Adrenal gland (tissue), 12 donors: ENCODE results near the gene SLAMF7. TPM values are rescaled to one million over a fixed set of nuclear protein-coding genes. Genes with fewer than 3 reads are reported as not detected.
"Not testable (repeated sequence)": the region's sequence is repeated elsewhere in the genome, so short reads cannot be mapped to it uniquely, and the experiment has no call there.

Source experiments
- DNase-seq, 7 donors: peaks; one replicate each; pipeline ENCODE4 v3.0.0-alpha.2; 2019 to 2020
- H3K27ac ChIP-seq, 5 donors: fragments of 200-600 bp; sonication (generic) in 4 of 5; 1 replicate in 3 of 5; 2 replicates in 2 of 5; pipeline versions ENCODE4 v1.5.1 to v1.8.0; 2016 to 2020; ENCODE audit warnings: mild to moderate bottlenecking in 1 of 5
- H3K27me3 ChIP-seq: fragments of 200-600 bp; 2 replicates; pipeline ENCODE4 v1.8.0; 2021
- H3K36me3 ChIP-seq, 2 donors: fragments of 200-600 bp; replicated peaks in 1 of 2; 1 replicate in 1 of 2; 2 replicates in 1 of 2; pipeline versions ENCODE4 v1.5.1 to v1.8.0; 2018 to 2022
- H3K4me1 ChIP-seq, 2 donors: fragments of 200-600 bp; replicated peaks in 1 of 2; 1 replicate in 1 of 2; 2 replicates in 1 of 2; pipeline versions ENCODE4 v1.5.1 to v1.8.0; 2018 to 2021
- H3K4me3 ChIP-seq, 4 donors: fragments of 200-600 bp; sonication (generic) in 3 of 4; one replicate each; pipeline ENCODE4 v1.5.1; 2016 to 2018
- H3K9me3 ChIP-seq, 3 donors: fragments of 200-600 bp; sonication (generic) in 1 of 3; replicated peaks in 1 of 3; 1 replicate in 2 of 3; 2 replicates in 1 of 3; pipeline versions ENCODE4 v1.5.1 to v1.8.0; 2016 to 2021
- POLR2A ChIP-seq, 2 donors: fragments of 450-650 bp; IDR thresholded peaks; one replicate each; pipeline ENCODE4 v1.6.1; 2017; ENCODE audit warnings: antibody characterized with exemption in 2 of 2, mild to moderate bottlenecking in 2 of 2, moderate library complexity in 1 of 2
- WGBS, 4 donors: extraction: QIAGEN DNeasy Blood & Tissue Kit in 2 of 4; methylation state at CpG; one replicate each; pipeline versions ENCODE4 v1.1.5 to v1.1.7; 2013 to 2017; 5-methylcytosine and 5-hydroxymethylcytosine counted together
- intact Hi-C, 2 donors: fragments of 100-400 bp; cut with DNase I; formaldehyde crosslinking; loops; one replicate each; pipeline versions ENCODE4 v1.14.1 to v1.15.0; 2022 to 2023
- polyA plus RNA-seq, 3 donors: library from polyadenylated mRNA; stranded (reverse); fragments of 200-250 nt in 2 of 3; fragments of 350-450 nt in 1 of 3; fragmentation: Illumina TruSeq in 1 of 3; extraction: RNeasy Lipid Tissue Mini Kit (QIAGEN cat#74804) in 1 of 3; gene quantifications; one replicate each; pipeline ENCODE4 v1.2.3, GENCODE V29; 2013 to 2014
- total RNA-seq, 9 donors: library from RNA; depleted of rRNA in 4 of 9; stranded (reverse); fragments of >200 nt in 4 of 9; fragments of 120-200 nt in 1 of 9; fragmentation: NEBNext Ultra II Directional in 1 of 9; extraction: Animal tissue kit (Norgen Biotek cat#: 25700) in 1 of 9; gene quantifications; one replicate each; pipeline versions ENCODE4 v1.1.0 to v1.2.4, GENCODE V29; 2013 to 2023
- TF ChIP-seq, protein P1 (sequence below), 6 experiments: fragments of 450-650 bp in 4 of 6; fragments of 200-600 bp in 2 of 6; sonication (generic) in 1 of 6; IDR thresholded peaks; 1 replicate in 5 of 6; 2 replicates in 1 of 6; pipeline versions ENCODE4 v1.5.1 to v1.8.0; 2016 to 2021; ENCODE audit warnings: antibody characterized with exemption in 6 of 6, mild to moderate bottlenecking in 2 of 6, moderate library complexity in 1 of 6
- donor health status: healthy with polysubstance abuse.
- donor health status: Bipolar disorder and iron deficiency.
- donor health status: DM: yes; HTN: yes; CAD: no.
- donor health status: DM: no; HTN: no; CAD: no.
- donor health status: DM: no; HTN: no; CAD: no.
- donor health status: DM: yes; HTN: yes; CAD: no.

Gene SLAMF7
- total and polyA plus RNA-seq, 12 donors = 0.26 to 3.1 (median 0.85) TPM; not detected in 2

- no peaks in the 10 kb centered on the region for H3K4me1 ChIP-seq
- WGBS, 4 donors = 69 to 100% (median 87%) methylated on average over 2 of the region's 2 CpGs
- H3K27ac ChIP-seq = no peak overlapping the region
- intact Hi-C loops = no loop called here
- H3K27me3 ChIP-seq = no peaks in the 10 kb centered on the region
- TF ChIP-seq POLR2A (IDR thresholded peaks at IDR 0.05) = no peak
- TF ChIP-seq, protein P1, sequence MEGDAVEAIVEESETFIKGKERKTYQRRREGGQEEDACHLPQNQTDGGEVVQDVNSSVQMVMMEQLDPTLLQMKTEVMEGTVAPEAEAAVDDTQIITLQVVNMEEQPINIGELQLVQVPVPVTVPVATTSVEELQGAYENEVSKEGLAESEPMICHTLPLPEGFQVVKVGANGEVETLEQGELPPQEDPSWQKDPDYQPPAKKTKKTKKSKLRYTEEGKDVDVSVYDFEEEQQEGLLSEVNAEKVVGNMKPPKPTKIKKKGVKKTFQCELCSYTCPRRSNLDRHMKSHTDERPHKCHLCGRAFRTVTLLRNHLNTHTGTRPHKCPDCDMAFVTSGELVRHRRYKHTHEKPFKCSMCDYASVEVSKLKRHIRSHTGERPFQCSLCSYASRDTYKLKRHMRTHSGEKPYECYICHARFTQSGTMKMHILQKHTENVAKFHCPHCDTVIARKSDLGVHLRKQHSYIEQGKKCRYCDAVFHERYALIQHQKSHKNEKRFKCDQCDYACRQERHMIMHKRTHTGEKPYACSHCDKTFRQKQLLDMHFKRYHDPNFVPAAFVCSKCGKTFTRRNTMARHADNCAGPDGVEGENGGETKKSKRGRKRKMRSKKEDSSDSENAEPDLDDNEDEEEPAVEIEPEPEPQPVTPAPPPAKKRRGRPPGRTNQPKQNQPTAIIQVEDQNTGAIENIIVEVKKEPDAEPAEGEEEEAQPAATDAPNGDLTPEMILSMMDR (IDR thresholded peaks at IDR 0.05) = no peak
- no peak overlapping the region for H3K4me3 ChIP-seq
- DNase-seq = no peak
- no peaks in the 10 kb centered on the region for H3K9me3 ChIP-seq
- no peaks in the 10 kb centered on the region for H3K36me3 ChIP-seq
Measured at GRCh38 chr1:160780398-160780755, 41.3 kb downstream of the SLAMF7 start.

DNA sequence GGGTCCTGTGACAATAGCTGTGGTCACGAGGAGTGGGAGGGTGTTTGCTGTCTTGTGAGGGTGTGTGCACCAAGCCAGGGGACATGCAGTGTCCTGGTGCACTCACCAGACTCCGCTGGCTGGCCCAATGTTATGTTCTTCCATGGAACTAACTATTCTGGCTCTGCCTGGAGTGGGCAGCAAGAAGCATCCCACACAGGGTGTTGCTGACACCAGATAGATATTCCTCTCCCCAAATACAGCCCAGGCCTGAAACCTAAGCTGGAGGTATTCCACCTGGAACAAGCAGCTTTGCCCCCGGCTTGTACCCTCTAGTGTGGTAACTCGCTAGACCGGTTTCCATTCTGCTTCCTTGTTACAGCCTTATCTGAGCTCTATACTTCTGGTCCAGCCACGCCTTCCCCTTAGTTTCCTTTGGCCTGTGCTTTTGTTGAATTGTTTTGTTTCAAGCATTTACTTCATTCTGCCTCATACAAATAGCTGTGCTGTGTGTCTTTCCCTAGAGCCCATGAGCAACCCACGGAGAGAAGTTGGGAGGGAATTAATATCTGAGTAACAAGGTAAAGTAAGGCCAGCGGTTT, 42.2 kb downstream of the SLAMF7 start:
- H3K27me3 ChIP-seq = no peaks in the 10 kb centered on the region
- H3K4me1 ChIP-seq = no peaks in the 10 kb centered on the region
- H3K27ac ChIP-seq = no peak overlapping the region
- intact Hi-C loops = no loop called here
- no peaks in the 10 kb centered on the region for H3K9me3 ChIP-seq
- WGBS, 4 donors = 78 to 88% (median 82%) methylated on average over 8 of the region's 8 CpGs
- no peaks in the 10 kb centered on the region for H3K36me3 ChIP-seq
- DNase-seq = no peak
- H3K4me3 ChIP-seq = no peak overlapping the region
- no peak for TF ChIP-seq POLR2A (IDR thresholded peaks at IDR 0.05)
- TF ChIP-seq, protein P1 (IDR thresholded peaks at IDR 0.05) = no peak

GRCh38 chr1:160781914-160782689, 43.1 kb downstream of the SLAMF7 start:
- Histone ChIP-seq H3K27me3 (no peaks in the 10 kb centered on the region), H3K36me3 (no peaks in the 10 kb centered on the region), H3K4me3 (no peak overlapping the region), H3K4me1 (no peaks in the 10 kb centered on the region), H3K9me3 (no peaks in the 10 kb centered on the region), H3K27ac (no peak overlapping the region)
- WGBS, 4 donors = 68 to 85% (median 73%) methylated on average over 9 of the region's 9 CpGs
- DNase-seq = no peak
- no peak for TF ChIP-seq POLR2A (IDR thresholded peaks at IDR 0.05)
- TF ChIP-seq, protein P1 (IDR thresholded peaks at IDR 0.05) = no peak
- intact Hi-C loops = no loop called here

- H3K27me3 ChIP-seq, H3K9me3 ChIP-seq, H3K4me3 ChIP-seq, H3K27ac ChIP-seq, H3K36me3 ChIP-seq, DNase-seq, H3K4me1 ChIP-seq, intact Hi-C loops: not testable (repeated sequence)
- WGBS, 4 donors = 84 to 92% (median 87%) methylated on average over 18 to 22 of the region's 25 CpGs
Measured at GRCh38 chr1:160782988-160783765, 44.1 kb downstream of the SLAMF7 start.
